ENCODE data around the gene PPP1R14C. TPM values are rescaled to one million over a fixed set of nuclear protein-coding genes. Genes with fewer than 3 reads are reported as not detected.

Gene PPP1R14C
- total and polyA plus RNA-seq, 2 experiments from 2014 or later: 1.1 to 1.4 TPM

- H3K36me3 Mint-ChIP-seq (ENCODE audit: low read depth): no peaks in the 10 kb centered on the region
These were observed 95.5 kb downstream of the PPP1R14C start for GRCh38 chr6:150238336-150238741.

More at GRCh38 chr6:150238336-150238741, 95.5 kb downstream of the PPP1R14C start:
- no peak for DNase-seq (ENCODE audit: low spot score)
- H2AFZ ChIP-seq: no peak overlapping the region
- no peak overlapping the region for H3K27ac ChIP-seq (ENCODE audit: low read depth)
- no peak overlapping the region for H3K4me3 ChIP-seq
- H3K4me1 ChIP-seq (ENCODE audit: insufficient read depth): no peaks in the 10 kb centered on the region
- H3K9me3 Mint-ChIP-seq: peaks cover 3% of the 10 kb centered on the region; the same call in 1 of the 3 replicates
- no peaks in the 10 kb centered on the region for H3K36me3 ChIP-seq (ENCODE audit: insufficient read depth)
- no peaks in the 10 kb centered on the region; the same call in 1 of the 2 replicates for H4K20me1 ChIP-seq (replicated peaks; ENCODE audit: insufficient read depth)
- TF ChIP-seq ZNF114 (CRISPR knock-in tag; IDR thresholded peaks at IDR 0.05) (no peak), ZNF331 (CRISPR knock-in tag; IDR thresholded peaks at IDR 0.05; ENCODE audit: low read depth) (no peak), ZNF462 (CRISPR knock-in tag; IDR thresholded peaks at IDR 0.05) (no peak), EZH2phosphoT487 (IDR thresholded peaks at IDR 0.05; ENCODE audit: unreplicated experiment) (no peak), POLR2AphosphoS5 (IDR thresholded peaks at IDR 0.05; ENCODE audit: low read depth) (no peak), CTCF (conservative IDR thresholded peaks at IDR 0.05; ENCODE audit: low read depth in 2 of 2) (no peak), EZH2 (IDR thresholded peaks at IDR 0.05; ENCODE audit: low read depth, unreplicated experiment) (no peak), ETS1 (IDR thresholded peaks at IDR 0.05) (no peak), JUNB (IDR thresholded peaks at IDR 0.05; ENCODE audit: unreplicated experiment) (no peak), NANOG (IDR thresholded peaks at IDR 0.05; ENCODE audit: borderline replicate concordance) (no peak), REST (IDR thresholded peaks at IDR 0.05; ENCODE audit: unreplicated experiment) (no peak), STAT1 (IDR thresholded peaks at IDR 0.05; ENCODE audit: unreplicated experiment) (no peak)
- no peaks in the 10 kb centered on the region for H3K27me3 ChIP-seq (ENCODE audit: insufficient read depth)
- H3F3A ChIP-seq (replicated peaks; ENCODE audit: low read depth): no peaks in the 10 kb centered on the region
- H3K4me2 ChIP-seq: no peak overlapping the region
- no peak for ATAC-seq
- no peak overlapping the region for H3K4me3 Mint-ChIP-seq
- H3K27ac Mint-ChIP-seq: no peak overlapping the region
- H3K27me3 Mint-ChIP-seq (ENCODE audit: insufficient read depth, low read depth, poor library complexity): peaks cover 2% of the 10 kb centered on the region
- no peaks in the 10 kb centered on the region for H3K79me2 ChIP-seq (replicated peaks; ENCODE audit: insufficient read depth)
- H3K9me2 ChIP-seq (ENCODE audit: insufficient read depth): no peaks in the 10 kb centered on the region
- peaks cover 3% of the 10 kb centered on the region; the same call in 1 of the 3 replicates for H3K4me1 Mint-ChIP-seq
